SKM-1 (cell line): ENCODE data around the gene GINS1.

ENCODE experiments used
- DNase-seq: peaks from one replicate; lab custom pipeline; 2025; ENCODE audit not compliant: unreplicated experiment; lab: John Stamatoyannopoulos, UW

GINS1 gene

DNA sequence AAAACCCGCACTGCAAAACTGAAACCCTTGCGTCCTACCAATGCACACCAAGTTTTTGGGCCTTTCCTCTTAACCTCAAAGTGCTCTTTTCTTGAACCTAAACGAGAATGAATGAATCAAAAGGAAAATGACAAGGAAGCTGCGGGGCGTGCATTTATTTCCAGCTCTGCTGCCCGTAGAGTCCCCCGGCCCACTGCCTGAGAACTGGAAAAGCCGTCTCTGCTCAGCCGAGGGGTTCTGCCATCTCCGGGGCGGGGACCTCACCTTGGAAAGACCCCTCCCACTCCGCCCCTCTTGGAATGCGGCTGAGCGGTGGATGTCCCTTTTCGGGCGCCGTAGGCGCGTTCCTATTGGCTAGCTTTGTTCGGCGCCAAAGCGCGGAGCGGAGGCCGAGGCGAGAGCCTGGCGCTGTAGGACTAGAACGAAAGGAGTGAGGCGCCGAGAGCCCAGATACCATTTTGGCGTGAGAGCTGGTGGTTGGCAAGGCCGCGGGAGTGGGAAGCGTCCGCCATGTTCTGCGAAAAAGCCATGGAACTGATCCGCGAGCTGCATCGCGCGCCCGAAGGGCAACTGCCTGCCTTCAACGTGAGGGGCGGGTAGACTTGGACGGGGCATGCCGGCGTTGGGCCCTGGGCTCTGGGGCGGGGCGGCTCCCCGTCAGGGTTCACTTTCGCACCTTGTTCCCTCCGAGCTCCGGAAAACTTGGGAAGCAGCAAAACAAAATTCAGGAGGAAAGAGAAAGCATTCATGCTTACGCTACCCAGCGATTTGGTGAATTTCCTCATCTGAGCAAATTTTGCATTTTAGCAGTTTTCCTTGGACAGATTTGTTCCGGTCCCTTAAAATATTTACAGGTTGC lies at the start of gene GINS1:
Gene GINS1 (plus strand): TSS at position 363 of the 859 bp plus-strand sequence. CDS start 148 bp downstream, at position 511.
- peak; percentile 70 for DNase-seq

DNA sequence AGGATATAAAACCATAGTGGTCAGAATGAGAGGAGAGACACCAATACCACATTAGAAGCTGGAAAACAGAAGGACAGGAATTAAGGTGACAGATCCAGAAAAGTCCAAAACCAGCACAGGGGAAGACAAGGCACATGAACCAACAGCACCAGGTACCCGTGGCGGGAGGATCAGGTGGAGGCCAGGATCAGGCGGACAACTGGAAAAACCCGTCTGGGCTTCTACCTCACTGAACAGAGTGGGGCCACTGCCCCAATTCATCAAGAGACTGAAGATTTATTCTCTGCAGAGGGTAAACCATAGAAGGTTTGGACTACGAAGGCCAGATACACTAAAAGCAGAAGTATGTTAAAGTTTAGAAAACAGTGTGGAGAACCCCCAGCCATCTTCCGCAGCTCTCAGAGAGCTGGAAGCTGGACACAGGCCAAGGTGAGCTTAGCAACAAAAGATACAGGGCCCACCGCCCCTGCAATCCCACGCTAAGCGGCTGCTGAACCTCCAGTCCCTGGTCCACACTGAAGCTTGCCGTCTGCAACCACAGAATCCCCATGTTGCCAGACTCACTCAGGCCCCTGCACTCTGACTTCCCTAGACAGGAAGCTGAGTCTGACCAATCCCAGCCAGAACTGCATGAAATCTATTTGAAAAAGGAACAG lies 46.7 kb upstream of the GINS1 start:
- peak; percentile 24 for DNase-seq

DNA sequence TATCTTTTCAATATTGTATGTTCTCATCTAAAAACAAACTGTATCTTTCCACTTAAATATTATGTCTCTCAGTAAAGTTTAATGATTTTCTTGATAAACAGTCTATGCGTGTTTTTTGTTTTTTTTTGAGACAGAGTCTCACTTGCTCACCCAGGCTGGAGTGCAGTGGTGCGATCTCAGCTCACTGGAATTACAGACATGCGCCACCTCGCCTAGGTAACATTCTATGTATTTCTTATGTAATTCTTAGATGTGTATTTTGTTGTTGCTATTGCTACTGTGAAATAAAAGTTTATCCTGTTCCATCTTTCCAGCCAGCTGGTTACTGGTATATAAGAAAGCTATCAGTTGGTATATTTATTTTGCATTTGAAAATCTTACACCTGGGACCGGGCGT lies 46.2 kb upstream of the GINS1 start:
- DNase-seq = no peak

DNA sequence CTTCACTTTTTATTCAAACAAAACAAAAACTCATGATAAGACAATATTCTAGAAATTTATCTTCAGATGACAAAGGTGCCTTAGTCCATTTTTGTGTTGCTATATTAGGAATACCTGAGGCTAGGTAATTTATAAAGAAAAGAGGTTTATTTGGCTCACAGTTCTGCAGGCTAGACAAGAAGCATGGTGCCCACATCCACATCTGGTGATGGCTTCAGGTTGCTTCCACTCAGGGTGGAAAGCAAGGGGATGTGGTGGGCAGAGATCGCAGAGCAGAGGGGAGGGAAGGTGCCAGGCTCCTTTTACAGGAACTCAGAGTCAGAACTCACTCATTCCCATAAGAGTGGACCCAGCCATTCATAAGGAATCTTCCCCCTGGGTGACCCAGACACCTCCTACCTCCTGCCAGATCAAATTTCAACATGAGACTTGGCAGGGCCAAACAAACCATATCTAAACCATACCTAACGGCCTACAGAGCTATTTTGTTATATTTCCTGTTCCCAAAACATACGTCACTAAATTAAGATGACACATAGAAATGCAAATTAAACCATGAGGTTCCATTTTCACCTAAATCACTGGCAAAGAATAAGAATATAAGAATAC lies 43.2 kb upstream of the GINS1 start:
- no peak for DNase-seq

DNA sequence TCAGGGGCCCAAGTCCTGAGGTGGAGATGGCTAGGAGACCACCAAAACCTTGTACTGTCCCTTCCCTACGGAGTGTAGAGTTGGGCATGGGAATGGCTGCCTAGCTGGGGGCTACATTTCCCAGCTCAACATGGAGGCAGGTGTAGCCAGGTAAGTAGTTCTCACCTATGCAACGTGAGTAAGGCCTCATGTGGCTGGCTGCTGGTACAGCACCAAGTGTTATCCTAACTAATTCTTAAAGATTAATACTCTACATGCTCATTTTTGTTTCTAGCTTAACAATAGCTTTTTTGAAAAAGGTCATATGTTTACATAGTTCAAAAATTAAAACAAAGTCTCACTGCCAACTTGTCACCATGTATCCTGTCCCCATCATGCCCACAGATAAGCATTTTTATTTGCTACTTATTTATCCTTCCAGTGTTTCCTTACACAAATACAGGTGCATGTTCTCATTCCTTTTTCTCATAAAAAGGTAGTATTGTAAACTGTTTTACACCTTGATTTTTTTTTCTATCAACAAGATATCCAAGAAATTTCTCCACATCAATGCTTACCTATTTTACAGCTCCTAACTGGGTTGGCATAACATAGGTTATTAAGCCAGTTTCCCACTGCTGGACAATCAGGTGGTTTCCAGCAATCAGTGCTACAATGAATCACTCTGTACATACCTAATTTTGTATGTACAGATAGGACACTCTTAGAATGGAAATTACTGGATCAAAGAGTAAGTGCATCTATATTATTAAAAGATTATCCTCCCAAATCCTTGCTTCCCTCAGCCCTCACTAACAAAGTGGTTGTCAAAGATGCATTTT lies 42.4 kb upstream of the GINS1 start:
- no peak for DNase-seq

DNA sequence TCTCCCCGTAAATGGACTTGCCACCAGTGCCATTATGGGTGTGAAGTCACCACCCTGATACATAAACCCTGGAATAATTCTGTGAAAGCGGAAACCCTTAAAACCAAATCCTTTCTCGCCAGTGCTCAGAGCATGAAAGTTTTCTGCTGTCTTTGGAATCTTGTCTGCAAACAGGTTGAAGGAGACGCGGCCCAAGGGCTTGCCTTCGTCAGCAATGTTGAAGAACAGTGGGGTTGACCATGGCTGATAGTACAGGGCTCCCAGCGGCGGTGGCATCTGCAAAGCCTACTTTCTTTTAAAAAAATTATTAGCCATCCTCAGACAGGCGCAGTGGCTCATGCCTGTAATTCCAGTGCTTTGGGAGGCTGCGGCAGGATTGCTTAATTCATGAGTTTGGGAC lies 38.9 kb upstream of the GINS1 start:
- no peak for DNase-seq

DNA sequence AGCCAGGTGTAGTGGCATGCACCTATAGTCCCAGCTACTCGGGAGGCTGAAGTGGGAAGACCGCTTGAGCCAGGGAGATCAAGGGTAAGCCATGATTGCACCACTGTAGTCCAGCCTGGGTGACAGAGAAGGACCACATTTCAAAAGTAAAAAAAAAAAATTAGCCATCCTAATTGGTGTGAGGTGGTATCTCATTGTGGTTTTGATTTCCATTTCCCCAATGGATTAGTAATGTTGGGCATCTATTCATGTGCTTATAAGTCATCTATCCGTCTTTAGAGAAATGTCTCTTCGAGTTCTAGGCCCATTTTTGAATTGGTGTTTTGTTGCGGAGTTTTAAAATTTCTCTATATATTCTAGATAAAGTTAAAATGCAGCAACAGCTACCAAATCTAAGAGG lies 38.5 kb upstream of the GINS1 start:
- DNase-seq = no peak

DNA sequence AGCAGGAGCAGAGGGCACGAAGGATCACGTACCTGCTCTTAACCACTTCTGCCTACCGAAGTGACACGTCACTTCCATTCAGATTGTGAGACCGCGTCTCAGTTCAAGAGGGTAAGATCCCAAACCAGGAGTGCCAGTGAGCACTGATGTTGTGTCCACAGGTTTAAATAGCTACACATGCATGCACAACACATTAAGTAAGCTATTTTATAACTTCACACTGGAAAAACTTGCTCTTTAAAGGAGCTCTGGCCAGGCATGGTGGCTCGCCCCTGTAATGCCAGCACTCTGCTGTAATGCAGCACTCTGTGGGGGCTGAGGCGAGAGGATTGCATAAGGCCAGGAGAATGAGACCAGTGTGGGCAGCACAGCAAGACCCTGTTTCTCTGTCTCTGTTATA lies 37.9 kb upstream of the GINS1 start:
- no peak for DNase-seq

DNA sequence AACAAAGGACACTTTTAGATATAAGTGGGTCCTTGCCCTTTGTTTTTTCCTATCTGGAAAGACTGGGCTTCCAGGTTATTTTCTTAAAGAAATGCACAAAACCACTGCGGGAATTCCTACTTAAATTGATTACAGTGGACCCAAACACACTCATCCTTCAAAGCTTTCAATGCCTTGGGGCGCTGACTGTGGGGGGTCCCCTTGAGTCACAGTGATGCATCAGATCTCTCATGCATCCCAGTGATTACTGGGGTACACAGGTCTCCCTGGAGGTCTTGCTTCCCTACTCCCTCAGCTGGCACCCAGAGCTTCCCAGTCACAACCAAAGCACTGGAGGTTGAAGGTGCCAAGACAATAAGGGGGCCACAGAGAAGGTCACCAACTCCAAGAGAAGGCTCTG lies 37.5 kb upstream of the GINS1 start:
- DNase-seq = no peak

DNA sequence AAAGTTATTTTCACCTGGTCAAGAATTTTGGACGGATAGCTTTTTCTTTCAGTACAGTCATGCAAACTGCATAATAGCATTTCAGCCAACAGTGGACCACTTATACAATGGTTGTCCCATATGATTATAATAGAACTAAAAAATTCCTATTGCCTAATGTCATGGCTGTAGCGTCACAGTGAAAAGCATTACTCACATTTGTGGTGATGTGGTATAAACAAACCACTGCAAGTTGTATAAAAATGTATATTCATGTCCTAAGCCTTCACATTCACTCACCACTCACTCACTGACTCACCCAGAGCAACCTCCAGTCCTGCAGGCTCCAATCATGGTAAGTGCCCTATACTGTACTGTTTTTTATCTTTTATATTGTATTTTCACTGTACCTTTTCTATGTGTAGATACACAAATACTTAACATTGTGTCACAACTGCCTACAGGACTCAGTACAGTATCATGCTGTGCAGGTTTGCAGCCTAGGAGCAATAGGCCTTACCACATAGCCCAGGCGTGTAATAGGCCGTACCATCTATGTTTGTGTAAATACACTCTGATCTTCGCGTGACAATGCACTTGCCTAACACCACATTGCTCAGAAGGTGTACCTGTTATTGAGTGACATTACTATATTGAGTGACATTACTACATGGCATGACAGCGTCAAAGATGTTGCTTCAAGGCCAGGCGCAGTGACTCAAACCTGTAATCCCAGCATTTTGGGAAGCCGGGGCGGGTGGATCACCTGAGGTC lies 34.7 kb upstream of the GINS1 start:
- DNase-seq = no peak

DNA sequence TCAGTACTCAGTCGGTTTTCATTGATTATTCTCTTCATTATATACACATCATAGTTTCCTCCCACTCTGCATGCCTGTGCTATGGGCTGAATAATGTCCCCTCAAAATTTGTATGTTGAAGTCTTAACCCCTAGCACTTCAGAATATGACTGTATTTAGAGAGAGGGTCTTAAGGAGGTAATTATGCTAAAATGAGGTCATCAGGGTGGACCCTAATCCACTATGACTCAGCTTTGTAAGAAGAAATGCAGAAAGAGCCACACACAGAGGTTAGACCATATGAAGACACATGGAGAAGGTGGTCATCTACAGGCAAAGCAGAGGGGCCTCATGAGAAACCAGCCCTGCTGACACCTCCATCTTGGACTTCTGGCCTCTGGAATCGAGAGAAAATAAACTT lies 32.6 kb upstream of the GINS1 start:
- no peak for DNase-seq

DNA sequence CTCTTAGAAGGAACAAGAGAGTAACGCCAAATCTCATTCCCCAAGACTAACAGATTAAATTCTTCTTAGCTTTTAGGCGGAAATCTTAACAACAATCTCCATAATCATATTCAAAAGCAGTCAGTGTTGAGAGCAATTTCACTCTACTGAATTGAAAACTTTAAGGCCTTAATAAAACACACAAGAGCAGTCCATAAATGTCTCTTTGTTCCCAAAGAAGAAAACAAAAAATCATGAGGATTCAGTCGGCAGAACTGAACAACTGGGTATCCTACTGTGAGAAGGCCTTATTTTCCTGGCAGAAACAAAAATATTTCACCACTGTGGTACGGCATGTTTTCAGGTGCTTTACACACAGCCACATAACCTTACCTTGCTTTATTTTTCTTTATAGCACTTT lies 31.2 kb upstream of the GINS1 start:
- no peak for DNase-seq

DNA sequence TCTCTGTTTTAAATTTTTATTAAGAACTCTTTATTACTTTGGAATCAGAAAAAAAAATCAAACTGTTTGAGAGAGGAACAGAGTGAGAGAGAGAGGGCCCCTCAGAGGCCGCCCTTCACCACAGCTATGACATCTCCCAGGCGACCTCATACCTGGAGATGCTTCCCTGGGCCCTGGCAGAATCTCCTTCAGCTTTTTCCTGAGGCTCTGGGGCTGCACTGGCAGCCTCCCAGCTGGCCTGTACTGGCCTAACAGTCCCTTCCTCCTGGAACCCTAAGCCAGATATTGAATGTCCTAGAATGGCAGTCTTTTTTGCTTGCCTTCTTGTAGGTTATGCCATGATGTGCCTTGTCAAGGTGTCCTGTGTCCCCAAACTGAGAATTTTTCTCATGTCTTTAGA lies 30.6 kb upstream of the GINS1 start:
- DNase-seq = no peak

DNA sequence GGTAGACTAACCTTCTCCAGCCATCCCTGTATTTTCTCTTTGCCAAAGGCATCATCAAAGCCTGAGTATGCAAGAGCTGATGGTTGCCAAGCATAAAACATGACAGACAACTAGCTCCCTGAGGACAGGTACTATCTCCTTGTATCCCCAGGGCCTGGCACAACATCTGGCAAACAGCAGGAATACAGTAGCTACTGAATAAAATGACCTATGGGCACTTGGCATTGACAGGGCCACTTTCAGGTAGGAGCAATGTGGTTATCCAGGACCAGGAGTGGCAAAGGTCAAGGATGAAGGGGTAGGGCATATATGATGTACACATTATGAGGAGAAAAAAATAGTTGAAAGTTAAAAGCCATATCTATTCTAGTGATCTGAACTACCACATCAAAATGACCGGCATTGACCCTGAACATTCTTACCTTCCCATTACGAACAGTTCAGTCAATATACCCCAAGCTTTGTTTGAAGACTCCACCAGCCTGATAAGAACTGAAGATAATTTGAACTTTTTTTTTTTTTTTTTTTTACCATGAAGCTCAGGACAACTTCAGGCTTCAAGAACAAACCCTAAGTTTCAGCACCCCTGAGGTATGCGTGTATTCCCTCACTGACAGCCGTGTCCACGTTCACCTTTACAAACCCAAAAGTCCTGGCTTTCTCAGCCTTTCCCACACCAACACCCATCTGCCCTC lies 29.1 kb upstream of the GINS1 start:
- no peak for DNase-seq

DNA sequence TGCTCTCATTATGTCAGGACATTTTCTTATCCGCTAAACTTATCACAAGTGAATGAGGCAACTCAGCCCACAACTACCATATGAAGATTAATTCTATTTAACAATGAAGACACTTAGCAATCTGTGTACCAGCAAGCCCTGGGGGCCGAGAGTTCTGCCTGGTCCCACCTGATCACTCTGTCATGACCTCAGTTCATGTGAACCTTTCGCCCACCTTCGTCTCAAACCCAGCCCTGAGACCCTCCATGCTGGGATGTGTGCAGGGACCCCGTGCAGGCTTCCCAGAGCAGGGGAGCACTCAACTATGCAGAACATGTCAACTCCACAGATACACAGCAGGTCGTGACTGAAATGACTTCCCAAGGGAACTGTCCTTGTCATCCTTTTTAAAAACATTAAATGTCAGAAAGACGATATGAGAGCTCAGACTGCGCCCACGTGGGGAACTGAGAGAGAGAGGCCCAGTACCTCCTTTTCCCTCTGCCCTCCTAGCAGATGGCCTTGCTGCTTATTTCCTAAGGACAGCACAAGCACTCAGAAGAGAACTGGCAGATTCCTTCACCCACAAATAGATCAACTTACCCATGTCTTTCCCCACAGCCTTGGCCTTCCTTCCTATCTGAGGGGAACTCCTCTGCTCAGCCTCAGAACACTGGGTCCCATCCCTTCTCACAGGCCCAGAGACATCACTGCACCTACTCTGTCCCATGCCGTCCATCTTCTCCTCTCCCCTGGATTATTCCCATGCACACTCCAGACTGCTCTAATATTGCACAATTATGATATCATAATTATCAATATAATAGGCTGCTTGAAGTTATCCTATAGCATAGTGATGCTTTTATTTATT lies 28.4 kb upstream of the GINS1 start:
- no peak for DNase-seq

DNA sequence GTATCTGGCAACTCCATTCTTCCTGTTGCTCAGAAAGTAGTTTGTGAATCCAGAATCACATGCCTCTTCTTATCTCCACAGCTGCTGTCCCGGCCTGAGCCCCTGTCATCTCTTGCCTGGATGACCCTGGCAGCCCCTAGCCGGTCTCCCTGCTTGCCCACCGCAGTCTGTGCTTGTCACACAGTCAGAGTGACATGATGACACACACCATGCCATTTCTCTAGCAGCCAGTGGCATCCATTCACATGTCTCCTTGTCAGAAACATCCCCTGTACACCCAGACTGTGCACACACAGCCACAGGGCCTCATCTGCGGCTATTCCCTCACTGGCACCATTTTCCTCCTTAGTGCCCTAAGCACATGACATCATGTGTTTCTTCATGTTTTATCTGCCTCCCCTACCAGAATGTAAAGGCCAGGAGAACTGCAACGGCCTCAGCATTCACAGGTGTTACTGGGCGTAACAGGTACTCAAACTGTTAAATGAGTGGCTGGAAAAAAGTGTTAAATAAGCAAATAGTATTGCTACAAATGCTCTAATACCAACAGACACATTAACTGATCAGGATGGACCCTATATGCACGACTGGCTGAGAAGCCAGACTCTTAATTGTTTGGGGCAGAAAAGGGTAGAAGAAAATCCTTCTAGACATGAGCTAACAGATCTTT lies 26.4 kb upstream of the GINS1 start:
- no peak for DNase-seq

DNA sequence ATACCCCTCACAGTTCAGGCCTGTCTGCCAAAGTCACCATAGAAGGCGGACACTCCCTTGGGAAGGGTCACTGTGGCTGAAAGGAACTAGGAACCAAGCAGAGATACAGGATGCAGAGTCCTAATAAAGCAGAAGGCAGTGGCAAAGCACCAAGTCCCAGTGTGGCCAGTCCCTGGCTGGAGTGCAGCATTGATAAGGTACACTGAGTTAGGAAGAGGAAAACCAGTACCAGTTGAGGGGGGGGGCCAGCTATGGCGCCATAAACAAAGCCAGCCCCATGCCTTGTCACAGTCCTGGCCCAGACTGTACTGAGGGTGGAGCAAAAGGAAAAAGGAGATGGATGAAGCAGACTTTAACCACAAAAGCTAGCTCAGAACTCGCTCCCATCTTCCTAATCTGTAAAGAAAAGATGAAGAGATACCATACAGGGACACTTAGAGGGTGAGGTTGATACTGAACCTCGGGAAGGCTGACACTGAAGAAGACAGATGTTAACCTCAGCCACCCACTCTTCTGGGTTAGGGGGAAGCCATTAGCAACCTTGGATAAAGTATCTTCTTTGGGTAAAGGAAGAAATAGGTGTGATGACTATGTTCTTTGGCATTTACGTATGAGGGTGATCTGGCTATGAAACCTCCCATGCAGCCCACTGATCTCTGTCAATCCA lies 24.6 kb upstream of the GINS1 start:
- no peak for DNase-seq

DNA sequence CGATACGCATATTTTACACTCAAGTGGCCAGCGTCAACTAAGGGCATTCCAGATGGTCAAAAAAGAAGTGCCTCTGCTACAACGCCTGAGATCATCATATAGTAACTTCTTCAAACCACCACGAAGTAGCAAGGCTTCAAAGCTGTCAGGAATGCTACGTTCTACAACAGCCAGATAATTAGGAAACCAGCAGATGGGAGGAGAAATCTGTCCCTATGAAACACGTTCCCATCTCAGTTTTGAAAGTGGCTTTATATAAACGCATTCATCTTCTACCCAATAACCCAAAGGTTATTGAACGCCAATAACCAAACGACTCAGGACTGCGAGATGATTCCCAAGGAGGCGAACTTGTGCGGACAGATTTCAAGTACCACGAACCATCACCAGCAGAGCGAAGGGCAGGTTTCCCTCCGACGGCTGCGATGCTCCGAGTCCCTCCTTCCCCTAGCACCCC lies 18.0 kb upstream of the GINS1 start:
- DNase-seq = no peak
